ENCODE data around the gene ZNF436. TPM values are rescaled to one million over a fixed set of nuclear protein-coding genes. Genes with fewer than 3 reads are reported as not detected.

The ZNF436 gene
- total and polyA plus RNA-seq, 2 donors (not counting 1 experiment from before 2014, with no cell fraction given), result 1.9 to 10.1 TPM

DNA sequence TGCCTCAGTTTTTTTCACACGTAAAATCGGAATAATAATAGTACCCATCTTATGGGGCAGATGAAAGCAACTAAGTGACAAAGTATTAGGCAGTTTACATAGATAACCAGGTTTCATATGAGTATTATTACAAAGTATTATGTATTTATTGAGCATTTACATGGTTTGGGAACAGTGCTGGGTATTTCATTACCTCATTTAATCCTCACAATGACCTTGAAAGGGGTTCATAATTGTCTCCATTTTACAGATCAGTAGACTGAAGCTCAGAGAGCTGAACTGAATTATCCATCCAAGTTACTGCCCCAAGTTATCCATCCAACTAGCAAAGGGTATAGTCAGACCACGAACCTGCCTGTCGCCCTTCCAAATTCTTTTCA, 33.7 kb upstream of the ZNF436 start:
- Histone ChIP-seq H3K27ac (ENCODE audit: low read length in 2 of 2) (no peak overlapping the region), H2AFZ (ENCODE audit: insufficient read depth, low read depth, low read length, poor library complexity, severe bottlenecking) (peak overlapping the region; percentile 45), H4K20me1 (ENCODE audit: control insufficient read depth, insufficient read depth, low read length, poor library complexity, severe bottlenecking) (no peaks in the 10 kb centered on the region), H3K9me3 (ENCODE audit: control extremely low read depth in 1 of 3, control insufficient read depth in 2 of 3, insufficient read depth in 1 of 3, low read length in 2 of 3) (no peaks in the 10 kb centered on the region), H3K4me2 (replicated peaks; ENCODE audit: low read depth, low read length, poor library complexity, severe bottlenecking) (no peak overlapping the region), H3K79me2 (ENCODE audit: control insufficient read depth, insufficient read depth, low read length) (no peaks in the 10 kb centered on the region), H3K4me1 (ENCODE audit: control insufficient read depth in 2 of 2, insufficient read depth in 2 of 2, low read length in 2 of 2) (peaks cover 0 to 5% of the 10 kb centered on the region in 2 donors), H3K27me3 (replicated peaks in 1 of 4; ENCODE audit: control extremely low read depth in 1 of 4, control insufficient read depth in 3 of 4, insufficient read depth in 4 of 4, low read length in 3 of 4) (peaks cover 0 to 3% (median 0%) of the 10 kb centered on the region in 4 experiments), H3K36me3 (replicated peaks in 1 of 2; ENCODE audit: control extremely low read depth in 1 of 2, control insufficient read depth in 1 of 2, extremely low read depth in 1 of 2, insufficient read depth in 2 of 2, low read length in 1 of 2) (no peaks in the 10 kb centered on the region), H3K9ac (ENCODE audit: low read length) (no peak overlapping the region), H3K4me3 (ENCODE audit: control extremely low read depth in 1 of 5, extremely low read depth in 1 of 5, insufficient read depth in 1 of 5, low read depth in 2 of 5, low read length in 4 of 5) (no peak overlapping the region)
- ATAC-seq (ENCODE audit: low read depth), result no peak
- Mint-ChIP-seq H3K9me3 (ENCODE audit: insufficient read depth) (no peaks in the 10 kb centered on the region), H3K27me3 (peaks cover 3% of the 10 kb centered on the region), H3K4me3 (no peak overlapping the region), H3K27ac (no peak overlapping the region), H3K4me1 (peaks cover 4% of the 10 kb centered on the region)
- peak; percentile 23 for DNase-seq
- CTCF ChIA-PET, result interaction anchor here (0.6 to 2.5 kb wide), 14 partner anchors 9 to 304 kb away, joined by 3 to 12 read pairs (median 4); partner anchors contain the start of genes HNRNPR and TCEA3
- TF ChIP-seq, protein P1, sequence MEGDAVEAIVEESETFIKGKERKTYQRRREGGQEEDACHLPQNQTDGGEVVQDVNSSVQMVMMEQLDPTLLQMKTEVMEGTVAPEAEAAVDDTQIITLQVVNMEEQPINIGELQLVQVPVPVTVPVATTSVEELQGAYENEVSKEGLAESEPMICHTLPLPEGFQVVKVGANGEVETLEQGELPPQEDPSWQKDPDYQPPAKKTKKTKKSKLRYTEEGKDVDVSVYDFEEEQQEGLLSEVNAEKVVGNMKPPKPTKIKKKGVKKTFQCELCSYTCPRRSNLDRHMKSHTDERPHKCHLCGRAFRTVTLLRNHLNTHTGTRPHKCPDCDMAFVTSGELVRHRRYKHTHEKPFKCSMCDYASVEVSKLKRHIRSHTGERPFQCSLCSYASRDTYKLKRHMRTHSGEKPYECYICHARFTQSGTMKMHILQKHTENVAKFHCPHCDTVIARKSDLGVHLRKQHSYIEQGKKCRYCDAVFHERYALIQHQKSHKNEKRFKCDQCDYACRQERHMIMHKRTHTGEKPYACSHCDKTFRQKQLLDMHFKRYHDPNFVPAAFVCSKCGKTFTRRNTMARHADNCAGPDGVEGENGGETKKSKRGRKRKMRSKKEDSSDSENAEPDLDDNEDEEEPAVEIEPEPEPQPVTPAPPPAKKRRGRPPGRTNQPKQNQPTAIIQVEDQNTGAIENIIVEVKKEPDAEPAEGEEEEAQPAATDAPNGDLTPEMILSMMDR (IDR thresholded peaks at IDR 0.05), result no peak
- no peak for TF ChIP-seq EZH2 (IDR thresholded peaks at IDR 0.05; ENCODE audit: borderline replicate concordance, insufficient read depth, low read depth, low read length, poor library complexity, severe bottlenecking)
- WGBS (ENCODE audit: insufficient coverage), result 100% methylated on average over 2 of the region's 4 CpGs
- POLR2A ChIA-PET, result no interaction called here
- intact Hi-C loops (cut with micrococcal nuclease), result loop anchor here (5.0 kb wide), 2 partner anchors 86 to 186 kb away; partner anchors contain the start of gene HTR1D

DNA sequence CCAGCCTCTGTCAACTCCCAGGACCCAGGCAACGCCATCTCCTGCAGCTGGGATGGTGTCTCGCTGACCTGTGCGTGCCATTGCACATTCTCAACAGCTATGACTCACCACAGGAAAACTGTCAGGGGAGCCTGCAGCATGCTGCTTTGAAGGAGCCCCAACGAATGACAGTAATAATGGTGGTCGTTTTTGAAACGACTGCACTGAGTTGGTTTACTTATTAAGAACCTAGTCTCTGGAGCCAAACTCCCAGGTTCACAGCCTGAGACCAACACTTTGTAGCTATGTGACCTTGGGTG, 33.4 kb upstream of the ZNF436 start:
- Histone ChIP-seq H3K27ac (ENCODE audit: low read length in 2 of 2) (no peak overlapping the region), H3K4me2 (replicated peaks; ENCODE audit: low read depth, low read length, poor library complexity, severe bottlenecking) (no peak overlapping the region), H3K4me1 (ENCODE audit: control insufficient read depth in 2 of 2, insufficient read depth in 2 of 2, low read length in 2 of 2) (peaks cover 0 to 5% of the 10 kb centered on the region in 2 donors), H3K9me3 (ENCODE audit: control extremely low read depth in 1 of 3, control insufficient read depth in 2 of 3, insufficient read depth in 1 of 3, low read length in 2 of 3) (no peaks in the 10 kb centered on the region), H3K27me3 (replicated peaks in 1 of 4; ENCODE audit: control extremely low read depth in 1 of 4, control insufficient read depth in 3 of 4, insufficient read depth in 4 of 4, low read length in 3 of 4) (peaks cover 0 to 3% (median 0%) of the 10 kb centered on the region in 4 experiments), H3K36me3 (replicated peaks in 1 of 2; ENCODE audit: control extremely low read depth in 1 of 2, control insufficient read depth in 1 of 2, extremely low read depth in 1 of 2, insufficient read depth in 2 of 2, low read length in 1 of 2) (no peaks in the 10 kb centered on the region), H3K9ac (ENCODE audit: low read length) (no peak overlapping the region), H2AFZ (ENCODE audit: insufficient read depth, low read depth, low read length, poor library complexity, severe bottlenecking) (no peak overlapping the region), H3K4me3 (ENCODE audit: control extremely low read depth in 1 of 5, extremely low read depth in 1 of 5, insufficient read depth in 1 of 5, low read depth in 2 of 5, low read length in 4 of 5) (no peak overlapping the region), H4K20me1 (ENCODE audit: control insufficient read depth, insufficient read depth, low read length, poor library complexity, severe bottlenecking) (no peaks in the 10 kb centered on the region), H3K79me2 (ENCODE audit: control insufficient read depth, insufficient read depth, low read length) (no peaks in the 10 kb centered on the region)
- TF ChIP-seq, protein P1 (IDR thresholded peaks at IDR 0.05), result no peak
- TF ChIP-seq EZH2 (IDR thresholded peaks at IDR 0.05; ENCODE audit: borderline replicate concordance, insufficient read depth, low read depth, low read length, poor library complexity, severe bottlenecking), result no peak
- Mint-ChIP-seq H3K27ac (no peak overlapping the region), H3K4me3 (no peak overlapping the region), H3K27me3 (peaks cover 4% of the 10 kb centered on the region), H3K9me3 (ENCODE audit: insufficient read depth) (no peaks in the 10 kb centered on the region), H3K4me1 (peaks cover 4% of the 10 kb centered on the region)
- intact Hi-C loops (cut with micrococcal nuclease), result loop anchor here (5.0 kb wide), 2 partner anchors 86 to 186 kb away; partner anchors contain the start of gene HTR1D
- CTCF ChIA-PET, result interaction anchor here (0.8 to 2.5 kb wide), 13 partner anchors 9 to 304 kb away, joined by 3 to 11 read pairs (median 4); partner anchors contain the start of gene TCEA3
- ATAC-seq (ENCODE audit: low read depth), result no peak
- POLR2A ChIA-PET, result no interaction called here
- no peak for DNase-seq
- WGBS (ENCODE audit: insufficient coverage), result 17% methylated on average over 2 of the region's 6 CpGs
